Ascending aorta (tissue), 2 donors: ENCODE results near the gene SPRED2. TPM values are rescaled to one million over a fixed set of nuclear protein-coding genes. Genes with fewer than 3 reads are reported as not detected.

Experiments
- DNase-seq, 2 donors: peaks; one replicate each; pipeline ENCODE4 v3.0.0-alpha.2; 2019; ENCODE audit warnings: low spot score in 2 of 2
- H3K27ac ChIP-seq, 2 donors: fragments of 200-600 bp; sonication (generic); one replicate each; pipeline ENCODE4 v1.5.1; 2016 to 2017; ENCODE audit warnings: mild to moderate bottlenecking in 1 of 2
- H3K27me3 ChIP-seq: fragments of 200-600 bp; sonication (generic); one replicate; pipeline ENCODE4 v1.5.1; 2017
- H3K36me3 ChIP-seq, 2 donors: fragments of 200-600 bp; sonication (generic); one replicate each; pipeline ENCODE4 v1.5.1; 2016
- H3K4me1 ChIP-seq, 2 donors: fragments of 200-600 bp; sonication (generic); one replicate each; pipeline ENCODE4 v1.5.1; 2016 to 2017; ENCODE audit warnings: mild to moderate bottlenecking in 1 of 2
- H3K4me3 ChIP-seq, 2 donors: fragments of 200-600 bp; sonication (generic); one replicate each; pipeline ENCODE4 v1.5.1; 2016 to 2017; ENCODE audit warnings: mild to moderate bottlenecking in 1 of 2
- H3K9me3 ChIP-seq, 2 donors: fragments of 200-600 bp; sonication (generic); one replicate each; pipeline ENCODE4 v1.5.1; 2016
- CTCF ChIP-seq, 3 experiments: fragments of 200-600 bp in 2 of 3; fragments of 450-650 bp in 1 of 3; sonication (generic) in 2 of 3; IDR thresholded peaks; one replicate each; pipeline ENCODE4 v1.5.1; 2016 to 2019; ENCODE audit warnings: antibody characterized with exemption in 3 of 3, mild to moderate bottlenecking in 1 of 3, moderate library complexity in 1 of 3
- intact Hi-C: fragments of 100-400 bp; cut with DNase I; formaldehyde crosslinking; loops from one replicate; pipeline ENCODE4 v1.15.1; 2023
- total RNA-seq: library from RNA; depleted of rRNA; stranded (reverse); fragments of >200 nt; gene quantifications from one replicate; pipeline ENCODE4 v1.1.0, GENCODE V29; 2016

SPRED2 gene
- total RNA-seq, 1 donor from 2014 or later: 18.5 TPM

DNA sequence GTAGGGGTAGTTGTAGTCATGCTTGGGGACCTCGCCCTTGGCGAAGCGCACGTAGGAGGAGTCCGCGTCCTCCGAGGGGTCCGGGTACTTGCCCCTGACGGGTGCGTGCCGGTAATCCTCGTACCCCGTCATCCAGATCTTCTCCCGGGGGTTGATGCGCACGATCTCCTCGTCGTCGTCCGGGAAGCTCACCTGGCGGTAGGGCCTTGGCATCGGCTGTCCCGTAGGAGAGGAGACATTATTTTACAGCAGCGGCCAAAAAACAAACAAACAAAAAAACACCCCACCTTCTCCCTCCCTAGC lies 118.5 kb downstream of the SPRED2 start:
- no peak overlapping the region for H3K4me3 ChIP-seq
- peaks cover 27 to 33% of the 10 kb centered on the region in 2 donors for H3K36me3 ChIP-seq
- H3K27me3 ChIP-seq: no peaks in the 10 kb centered on the region
- no peak for TF ChIP-seq CTCF (IDR thresholded peaks at IDR 0.05)
- intact Hi-C loops: no loop called here
- H3K9me3 ChIP-seq: no peaks in the 10 kb centered on the region
- peaks cover 0 to 14% of the 10 kb centered on the region in 2 donors for H3K4me1 ChIP-seq
- no peak overlapping the region for H3K27ac ChIP-seq
- no peak for DNase-seq

DNA sequence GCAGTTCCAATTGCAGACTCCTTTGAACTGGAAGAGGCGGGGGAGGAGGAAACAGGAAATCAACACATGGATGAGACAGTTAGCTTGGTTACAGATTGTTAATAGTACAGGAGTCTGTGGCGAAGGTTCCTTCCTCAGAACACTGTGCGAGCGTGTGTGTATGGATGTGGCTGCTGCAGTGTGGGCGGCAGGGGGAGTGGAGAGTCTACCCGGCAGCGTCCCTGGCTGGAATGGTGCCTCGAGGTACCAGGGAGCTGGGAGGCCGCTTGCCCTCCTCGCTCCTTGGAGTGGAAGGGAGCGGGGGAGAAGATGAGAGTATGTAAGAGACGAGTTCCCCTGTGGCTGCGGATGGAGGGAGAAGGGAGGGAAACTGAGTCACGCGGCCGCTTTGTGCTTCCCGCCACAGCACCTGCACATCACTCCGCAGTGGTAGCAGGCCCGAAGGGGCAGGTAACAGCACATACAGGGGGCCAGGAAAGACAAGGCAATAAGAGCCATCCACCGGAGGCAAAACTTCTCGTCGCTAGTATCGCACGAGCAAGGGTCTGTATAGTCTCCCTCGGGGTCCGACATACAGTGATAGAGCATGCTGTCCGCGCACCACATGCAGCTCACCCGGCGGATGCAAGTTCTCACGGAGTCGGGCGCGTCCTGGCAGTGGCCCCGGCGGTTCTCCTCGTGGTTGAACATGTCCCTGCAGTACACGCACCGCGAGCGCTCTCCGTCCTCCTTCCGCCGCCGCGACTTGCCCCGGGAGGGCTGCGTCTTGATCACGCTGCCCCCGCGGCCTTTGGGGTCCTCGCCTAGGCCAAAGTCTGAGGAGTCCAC lies 119.1 kb downstream of the SPRED2 start:
- Histone ChIP-seq H3K9me3 (no peaks in the 10 kb centered on the region), H3K27me3 (no peaks in the 10 kb centered on the region), H3K27ac (no peak overlapping the region), H3K4me1 (peaks cover 0 to 14% of the 10 kb centered on the region in 2 donors), H3K4me3 (no peak overlapping the region), H3K36me3 (peaks cover 27 to 33% of the 10 kb centered on the region in 2 donors)
- intact Hi-C loops: no loop called here
- TF ChIP-seq CTCF (IDR thresholded peaks at IDR 0.05): no peak
- no peak for DNase-seq

DNA sequence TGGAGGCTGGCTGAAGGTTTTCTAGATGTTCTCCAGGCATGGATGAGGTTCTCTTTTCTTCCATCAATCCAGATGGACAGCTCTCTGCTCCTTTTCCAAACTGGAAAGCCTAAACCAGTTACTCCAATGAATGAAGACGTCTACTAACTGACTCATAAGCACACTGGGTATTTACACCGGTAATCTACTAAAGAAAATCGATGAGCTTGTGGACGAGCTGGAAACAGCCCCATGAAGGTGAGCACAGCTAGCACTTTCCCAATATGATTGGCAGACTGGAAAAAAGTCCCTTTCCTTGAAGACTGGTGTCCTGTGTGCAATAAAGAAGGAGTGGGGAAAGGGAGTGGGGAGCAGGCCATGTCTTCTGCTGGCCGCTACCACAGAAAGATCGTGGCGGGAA lies 120.8 kb downstream of the SPRED2 start:
- Histone ChIP-seq H3K27me3 (no peaks in the 10 kb centered on the region), H3K27ac (no peak overlapping the region), H3K36me3 (peaks cover 27 to 38% of the 10 kb centered on the region in 2 donors), H3K4me3 (no peak overlapping the region), H3K4me1 (peaks cover 0 to 11% of the 10 kb centered on the region in 2 donors), H3K9me3 (no peaks in the 10 kb centered on the region)
- intact Hi-C loops: no loop called here
- DNase-seq: no peak
- TF ChIP-seq CTCF (IDR thresholded peaks at IDR 0.05): no peak

DNA sequence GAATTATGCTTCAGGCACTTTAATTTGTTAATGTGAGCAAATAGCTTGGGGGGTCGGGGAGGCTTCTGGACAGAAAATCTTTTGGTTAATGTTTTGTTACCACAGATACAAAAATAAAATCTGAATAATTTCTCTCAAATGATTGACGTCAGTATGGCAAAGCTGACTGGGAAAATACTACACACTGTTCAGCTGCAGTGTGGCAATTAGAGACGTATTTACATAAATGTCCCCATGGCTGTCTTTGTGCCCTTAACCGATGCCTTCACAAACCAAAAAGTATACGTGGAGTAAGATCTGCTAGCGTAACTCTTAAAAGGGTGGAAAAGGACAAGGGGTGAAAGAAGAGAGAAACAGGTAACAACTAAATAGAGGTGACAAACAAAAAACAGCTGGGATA lies 121.3 kb downstream of the SPRED2 start:
- Histone ChIP-seq H3K4me1 (peaks cover 0 to 7% of the 10 kb centered on the region in 2 donors), H3K4me3 (no peak overlapping the region), H3K36me3 (peaks cover 27 to 38% of the 10 kb centered on the region in 2 donors), H3K27me3 (no peaks in the 10 kb centered on the region), H3K27ac (no peak overlapping the region), H3K9me3 (no peaks in the 10 kb centered on the region)
- intact Hi-C loops: no loop called here
- no peak for TF ChIP-seq CTCF (IDR thresholded peaks at IDR 0.05)
- no peak for DNase-seq

- TF ChIP-seq CTCF (IDR thresholded peaks at IDR 0.05): no peak
- no peak for DNase-seq
- intact Hi-C loops: no loop called here
- Histone ChIP-seq H3K36me3 (peaks cover 21 to 38% of the 10 kb centered on the region in 2 donors), H3K9me3 (no peaks in the 10 kb centered on the region), H3K4me1 (no peaks in the 10 kb centered on the region), H3K27ac (peak overlapping the region in 1 of 2 donors; percentile 21), H3K27me3 (no peaks in the 10 kb centered on the region), H3K4me3 (no peak overlapping the region)
Measured at GRCh38 chr2:65309699-65310098, 122.7 kb downstream of the SPRED2 start.
